BJ (cell line): ENCODE data around the gene RAPGEF1. TPM values are rescaled to one million over a fixed set of nuclear protein-coding genes. Genes with fewer than 3 reads are reported as not detected.

Source experiments
- CTCF ChIA-PET: fragments of 350-600 bp; formaldehyde crosslinking; extraction: SDS; loops from one replicate; lab custom pipeline; 2021; ENCODE audit warnings: antibody characterized with exemption, inconsistent platforms; lab: Yijun Ruan, JAX
- POLR2A ChIA-PET: fragments of 300-600 bp; sonication (Branson Sonifier 250); formaldehyde crosslinking; extraction: SDS; loops from one replicate; lab custom pipeline; 2021; ENCODE audit warnings: antibody characterized with exemption; lab: Charles Lee
- DNase-seq: peaks from one replicate; pipeline ENCODE4 v3.0.0-alpha.2; 2011; ENCODE audit warnings: low read depth
- H3K27me3 ChIP-seq: 2 replicates; pipeline ENCODE4 v1.6.0; 2011; ENCODE audit warnings: low read length; ENCODE audit not compliant: control insufficient read depth, insufficient read depth
- H3K36me3 ChIP-seq: 2 replicates; pipeline ENCODE4 v1.5.1; 2011; ENCODE audit warnings: low read length; ENCODE audit not compliant: control insufficient read depth, insufficient read depth
- H3K4me3 ChIP-seq: 2 replicates; pipeline ENCODE4 v1.5.1; 2011; ENCODE audit warnings: low read depth, mild to moderate bottlenecking, control low read depth, low read length
- CTCF ChIP-seq: IDR thresholded peaks from 2 replicates; pipeline ENCODE4 v1.5.1; 2011; ENCODE audit warnings: low read depth, mild to moderate bottlenecking, control low read depth, inconsistent platforms, low read length, moderate library complexity; ENCODE audit not compliant: insufficient read depth
- polyA plus RNA-seq: library from polyadenylated mRNA; depleted of rRNA; stranded (reverse); fragments of >200 nt; gene quantifications from 2 replicates; pipeline ENCODE4 v1.2.3, GENCODE V29; 2011; rRNA removed
- small RNA-seq: library from RNA; depleted of rRNA; stranded (forward); fragments of <200 nt; gene quantifications from one replicate; pipeline ENCODE3, GENCODE V24; 2012; ENCODE audit warnings: low replicate concordance, low read depth; ENCODE audit not compliant: insufficient read length

The RAPGEF1 gene
- polyA plus RNA-seq, 1 experiment, result 31.6 TPM

DNA sequence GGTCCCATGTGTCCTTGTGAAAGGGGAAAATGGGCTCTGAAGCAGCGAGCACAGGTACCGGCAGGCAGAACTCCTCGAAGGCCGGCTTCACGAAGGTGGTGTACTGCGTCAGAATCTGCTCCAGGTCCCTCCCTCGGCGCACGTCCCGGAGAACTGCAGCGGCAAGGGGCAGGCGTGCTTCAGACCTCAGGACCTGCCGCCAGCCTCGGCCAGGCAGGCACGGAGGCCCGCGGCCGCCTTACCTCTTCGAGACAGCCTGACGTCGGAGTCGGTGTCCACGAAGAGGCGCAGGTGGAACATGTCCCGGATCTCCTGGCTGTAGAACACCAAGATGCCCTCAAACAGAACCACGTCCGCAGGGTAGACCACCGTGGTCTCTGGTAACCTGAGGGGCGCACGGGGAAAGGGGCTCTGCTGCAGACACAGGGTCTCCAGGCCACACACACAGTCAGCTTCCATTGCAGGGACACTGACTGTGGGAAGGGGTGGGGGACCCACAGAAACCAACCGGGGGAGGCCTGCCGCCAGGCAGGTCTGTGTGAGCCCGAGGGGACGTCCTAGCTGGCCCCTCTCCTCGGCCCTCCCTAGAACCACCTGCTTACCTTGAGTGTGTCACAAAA lies 210.9 kb downstream of the RAPGEF1 start:
- DNase-seq, result no peak
- no peak for TF ChIP-seq CTCF
- no peak overlapping the region for H3K4me3 ChIP-seq
- peaks cover 26% of the 10 kb centered on the region for H3K36me3 ChIP-seq
- ChIA-PET CTCF (no interaction called here), POLR2A (no interaction called here)
- no peaks in the 10 kb centered on the region for H3K27me3 ChIP-seq

- no peak for DNase-seq
- POLR2A ChIA-PET, result no interaction called here
- TF ChIP-seq CTCF, result no peak
- Histone ChIP-seq H3K36me3 (peaks cover 31% of the 10 kb centered on the region), H3K27me3 (no peaks in the 10 kb centered on the region), H3K4me3 (no peak overlapping the region)
- CTCF ChIA-PET, result no interaction called here
Observed at GRCh38 chr9:131528186-131528585, 211.7 kb downstream of the RAPGEF1 start.

Small RNA genes within 50 kb of the gene (small RNA-seq; reads per million reads assigned to genes)
- gene EIF4A1P3 (not detected), gene RF00272 (not detected), gene RN7SL328P (not detected)

Other genes with a start within 250 kb of the RAPGEF1 start
- gene POMT1, start 237.2 kb downstream of the RAPGEF1 start, polyA plus RNA-seq, result 17.8 and 32.1 TPM in 2 replicates
- 20.1 and 24.9 TPM in 2 replicates for gene UCK1, start 208.8 kb downstream of the RAPGEF1 start, polyA plus RNA-seq
- not detected in 2 replicates for gene PRRT1B, start 194.6 kb downstream of the RAPGEF1 start, polyA plus RNA-seq